PC-3 (cell line): ENCODE data around the gene PFKFB1.

Experiments used
- CTCF ChIP-seq: fragments of 300-600 bp; sonication (generic); conservative IDR thresholded peaks from 2 replicates; pipeline ENCODE4 v1.5.1; 2017; ENCODE audit warnings: antibody characterized with exemption, low read depth, mild to moderate bottlenecking, low read length
- EZH2phosphoT487 ChIP-seq: fragments of 300-600 bp; sonication (generic); IDR thresholded peaks from 2 replicates; pipeline ENCODE4 v1.6.1; 2018; ENCODE audit warnings: mild to moderate bottlenecking, antibody characterized with exemption, low read length, borderline replicate concordance

GRCh38 chrX:54995621-54996020 lies 1.6 kb upstream of the PFKFB1 start:
- TF ChIP-seq CTCF, result no peak
- no peak for TF ChIP-seq EZH2phosphoT487
